ENCODE data around the gene SLC10A7.

The SLC10A7 gene

DNA sequence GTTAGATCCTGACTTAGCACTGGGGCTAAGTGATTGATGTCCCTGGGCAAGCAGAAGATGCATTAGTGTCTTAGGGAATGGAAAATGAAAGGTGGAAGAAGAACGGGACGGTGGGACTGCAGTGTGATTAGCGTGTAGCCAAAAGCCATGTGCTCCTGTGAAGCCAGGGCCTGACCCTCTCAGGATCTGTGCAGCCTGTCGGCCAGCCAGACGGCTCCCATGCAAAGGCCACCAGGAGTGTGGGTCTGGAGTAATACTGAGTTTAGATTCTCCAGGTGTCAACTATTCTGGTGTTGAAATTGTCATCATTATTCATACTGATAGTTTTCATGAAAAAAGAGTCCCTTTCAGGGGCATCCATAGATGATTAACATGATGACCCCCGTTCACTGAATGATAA lies 275.4 kb downstream of the SLC10A7 start:
- no peak for DNase-seq

DNA sequence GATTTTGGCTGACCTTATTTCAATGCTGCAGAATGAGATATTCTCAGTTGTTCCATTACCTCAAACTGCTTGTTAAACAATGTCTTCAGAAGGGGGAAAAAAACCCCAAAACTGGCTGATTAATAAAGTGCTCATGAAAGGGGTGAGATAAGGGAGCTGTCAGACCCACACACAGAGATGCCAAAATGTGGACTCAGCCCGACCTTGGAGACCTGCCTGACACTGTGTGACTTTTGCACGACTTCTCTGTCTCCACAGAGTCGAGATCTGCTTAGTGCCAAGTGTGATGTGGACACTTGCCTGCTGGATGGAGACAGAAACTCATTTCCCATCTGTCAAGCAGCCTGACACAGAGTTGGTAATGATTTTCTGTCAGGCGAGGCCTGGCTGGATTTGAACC lies 275.9 kb downstream of the SLC10A7 start:
- DNase-seq: no peak

DNA sequence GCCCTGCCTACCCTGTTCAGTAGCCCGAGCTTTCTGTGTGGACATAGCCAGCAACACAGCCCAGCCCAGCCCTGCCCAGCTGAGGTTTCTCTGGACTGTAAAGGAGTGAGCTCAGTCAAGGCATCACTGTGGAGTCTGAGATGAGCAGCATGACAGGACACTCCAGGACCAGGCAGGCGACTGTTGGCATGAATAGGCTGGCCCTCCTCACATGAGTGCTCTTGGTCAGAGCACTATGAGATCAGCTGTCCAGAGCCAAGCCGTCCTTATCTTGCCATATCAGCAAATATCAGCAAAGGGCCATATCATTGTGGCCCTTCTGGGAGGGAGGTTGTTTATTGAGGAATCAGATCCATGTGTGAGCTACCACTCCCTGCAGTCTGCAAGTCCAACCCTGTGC lies 276.5 kb downstream of the SLC10A7 start:
- no peak for DNase-seq

GRCh38 chr4:146244496-146244895 lies 277.2 kb downstream of the SLC10A7 start:
- no peak for DNase-seq

GRCh38 chr4:146243883-146244277 lies 277.9 kb downstream of the SLC10A7 start:
- no peak for DNase-seq

- DNase-seq: peak; percentile 51
Observed at GRCh38 chr4:146243141-146243882, 278.4 kb downstream of the SLC10A7 start.

- no peak for DNase-seq
Observed at GRCh38 chr4:146238107-146238506, 283.6 kb downstream of the SLC10A7 start.

GRCh38 chr4:146237092-146237491 lies 284.6 kb downstream of the SLC10A7 start:
- no peak for DNase-seq

DNA sequence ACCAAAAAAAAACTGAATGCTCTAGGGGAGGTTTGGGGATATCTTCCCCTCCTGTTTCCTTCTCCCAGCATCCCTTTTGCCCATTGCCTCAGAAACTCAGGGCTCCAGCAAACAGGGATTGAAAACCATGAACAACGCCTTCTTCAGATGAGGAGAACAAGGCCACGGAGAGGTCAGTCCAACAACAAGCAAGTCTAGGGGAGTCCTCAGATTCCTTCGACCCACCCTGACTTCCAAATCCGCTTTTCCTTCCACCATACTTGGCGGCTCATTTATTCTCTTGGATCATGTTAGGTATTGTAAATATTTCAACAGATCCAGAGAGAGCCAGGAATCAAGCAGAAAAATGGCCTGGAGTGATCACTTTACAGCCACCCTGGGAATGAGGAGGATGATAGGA lies 285.5 kb downstream of the SLC10A7 start:
- no peak for DNase-seq

DNA sequence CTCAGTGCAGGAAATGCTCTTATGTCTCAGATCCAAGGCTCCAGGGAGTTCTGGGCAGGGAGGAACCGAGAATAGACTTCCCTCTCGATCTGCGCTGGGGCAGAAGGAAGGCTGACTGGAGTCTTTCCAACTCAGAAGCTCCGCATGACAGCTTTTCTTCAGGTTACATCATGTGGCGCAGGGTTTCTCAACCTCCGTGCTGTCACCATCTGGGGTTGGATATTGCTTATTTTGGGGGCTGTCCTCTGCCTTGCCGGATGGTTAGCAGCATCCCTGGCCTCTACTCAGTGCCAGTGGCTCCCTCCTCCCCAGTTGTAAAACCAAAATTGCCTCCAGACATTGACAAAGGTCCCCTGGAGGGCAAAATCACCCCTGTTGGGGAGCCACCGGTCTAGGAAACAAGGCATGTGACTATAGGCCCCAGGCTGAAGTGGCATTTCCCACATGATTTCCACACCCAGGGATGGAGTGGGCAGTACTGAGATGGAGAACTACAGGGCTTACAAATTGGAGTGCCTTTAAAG lies 286.0 kb downstream of the SLC10A7 start:
- DNase-seq: no peak

- DNase-seq: no peak
Observed at GRCh38 chr4:146232131-146232722, 289.5 kb downstream of the SLC10A7 start.

DNA sequence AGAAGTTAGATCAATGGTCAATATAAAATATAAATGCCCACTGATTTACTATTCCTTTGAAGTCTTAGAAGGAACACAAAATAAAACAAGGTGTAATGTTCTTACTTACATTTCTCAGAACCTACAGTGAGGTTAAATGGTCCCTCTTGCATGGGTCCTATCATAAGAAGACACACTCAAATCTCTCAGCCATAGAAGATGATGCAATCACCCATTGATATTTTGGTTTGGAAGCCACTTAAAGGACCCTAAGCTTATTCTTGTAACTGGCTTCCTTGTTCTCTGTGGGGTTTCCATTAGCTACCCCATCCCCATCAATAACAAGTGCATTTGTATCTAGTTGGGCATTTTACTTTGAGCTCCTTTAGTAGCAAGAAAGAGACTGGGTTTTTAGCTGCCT lies 292.3 kb downstream of the SLC10A7 start:
- no peak for DNase-seq

- no peak for DNase-seq
Observed at GRCh38 chr4:146224326-146224966, 297.3 kb downstream of the SLC10A7 start.

DNA sequence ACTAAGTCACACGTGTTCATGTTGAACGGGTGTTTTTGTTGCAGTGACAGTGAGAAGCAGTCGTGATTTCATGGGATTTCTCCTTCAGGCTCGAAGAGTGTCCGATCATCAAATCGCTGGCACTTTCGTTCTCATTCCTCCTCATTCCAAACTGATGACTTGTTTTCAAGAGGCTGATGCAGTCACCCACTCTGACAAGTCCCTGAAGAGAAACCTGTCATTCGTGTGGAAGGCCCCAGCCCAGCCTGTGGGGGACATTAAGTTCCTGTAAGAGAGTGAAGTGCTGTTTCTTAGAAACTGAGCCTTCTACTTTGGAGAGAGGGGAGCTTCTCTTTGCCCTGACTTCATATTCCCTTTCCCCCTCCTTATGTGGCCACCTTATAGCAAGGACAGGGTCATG lies 299.4 kb downstream of the SLC10A7 start:
- DNase-seq: no peak

GRCh38 chr4:146214238-146214637 lies 307.5 kb downstream of the SLC10A7 start, which contains the start of gene REELD1:
TSS of gene REELD1 (plus strand) at chr4:146214538. CDS start at chr4:146216953, 2,415 bp downstream.
- DNase-seq: no peak

GRCh38 chr4:146212781-146213180 lies 309.0 kb downstream of the SLC10A7 start:
- DNase-seq: no peak

DNA sequence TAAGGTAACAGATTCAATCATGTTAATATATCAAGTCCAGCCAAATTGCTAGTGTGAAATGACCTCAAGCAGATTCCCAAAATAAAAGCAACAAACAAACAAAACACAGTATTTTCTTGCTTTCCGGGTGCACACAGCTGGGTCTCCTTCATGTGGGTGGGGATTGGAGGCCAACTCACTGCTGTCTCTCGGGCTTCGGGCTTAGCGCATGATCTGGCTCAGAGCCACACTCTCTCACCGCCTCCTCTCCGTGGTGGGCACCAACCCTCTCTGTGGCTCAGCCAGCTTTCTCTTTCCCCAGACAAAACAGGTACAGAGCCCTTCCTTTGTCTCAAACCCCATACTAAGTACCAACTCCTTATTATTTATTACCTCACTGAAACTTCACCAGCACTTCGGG lies 310.3 kb downstream of the SLC10A7 start:
- no peak for DNase-seq

DNA sequence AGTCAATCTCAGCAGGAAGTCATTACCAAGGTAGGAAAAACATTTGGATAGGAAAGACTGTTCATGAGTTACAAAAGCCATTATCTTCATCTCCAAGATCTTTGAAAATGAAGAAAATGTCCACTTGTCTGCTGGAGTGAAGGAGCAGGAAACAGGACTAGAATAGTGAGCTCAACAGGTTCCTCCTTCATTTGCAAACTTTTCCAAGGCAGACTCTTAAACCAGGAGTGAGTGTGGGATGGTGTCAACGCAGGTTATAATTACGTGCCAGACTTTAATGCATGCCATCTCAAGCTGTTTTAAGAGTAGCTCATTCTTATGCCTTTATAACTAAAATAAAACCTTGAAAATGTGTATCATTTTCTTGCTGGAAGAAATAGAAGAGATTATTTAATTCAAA lies 310.9 kb downstream of the SLC10A7 start:
- DNase-seq: no peak

GRCh38 chr4:146207410-146207809 lies 314.3 kb downstream of the SLC10A7 start:
- no peak for DNase-seq

Measured in CD4-positive, alpha-beta T cell treated with Interleukin-6 for 4 hours (primary cell).